Panc1 (cell line): ENCODE measurements around the gene SEC22C. TPM values are rescaled to one million over a fixed set of nuclear protein-coding genes. Genes with fewer than 3 reads are reported as not detected.

Experiments used
- ATAC-seq: fragments of 200-7000 bp; cut with Tn5 transposase; 2 replicates; pipeline ENCODE4 v1.9.1; 2020; ENCODE audit warnings: mild to moderate bottlenecking, moderate library complexity
- BruUV-seq: library from RNA; stranded (reverse); fragments of 400-500 nt; replicated peaks from 2 replicates; lab custom pipeline; 2021; lab: Mats Ljungman, UMichigan
- CTCF ChIA-PET: fragments of 300-600 bp; sonication (Branson Sonifier 250); formaldehyde crosslinking; loops from one replicate; lab custom pipeline; 2022; ENCODE audit warnings: antibody characterized with exemption; lab: Charles Lee
- POLR2A ChIA-PET: fragments of 300-600 bp; sonication (Branson Sonifier 250); formaldehyde crosslinking; loops from one replicate; lab custom pipeline; 2022; ENCODE audit warnings: antibody characterized with exemption; lab: Charles Lee
- DNase-seq: peaks from one replicate; pipeline ENCODE4 v3.0.0-alpha.2; 2010; ENCODE audit warnings: low read depth, low spot score
- H3K27ac ChIP-seq: 2 replicates; pipeline ENCODE4 v1.5.1; 2011; ENCODE audit warnings: mild to moderate bottlenecking, low read length, inconsistent platforms
- H3K27me3 ChIP-seq: fragments of 200-500 bp; sonication (Bioruptor generic); 2 replicates; pipeline ENCODE4 v1.6.0; 2014; ENCODE audit warnings: low read length, inconsistent platforms; ENCODE audit not compliant: control insufficient read depth, insufficient read depth
- H3K36me3 ChIP-seq: fragments of 200-500 bp; sonication (Bioruptor generic); 2 replicates; pipeline ENCODE4 v1.5.1; 2014; ENCODE audit warnings: inconsistent platforms, mild to moderate bottlenecking, low read length, moderate library complexity; ENCODE audit not compliant: control insufficient read depth, insufficient read depth
- H3K4me1 ChIP-seq: 2 replicates; pipeline ENCODE4 v1.5.1; 2011; ENCODE audit warnings: inconsistent platforms, mild to moderate bottlenecking, low read length, moderate library complexity; ENCODE audit not compliant: control insufficient read depth, insufficient read depth
- H3K4me3 ChIP-seq, 2 experiments: 2 replicates each; pipeline ENCODE4 v1.5.1; 2011 to 2012; ENCODE audit warnings: low read depth in 2 of 2, low read length in 2 of 2, mild to moderate bottlenecking in 2 of 2, inconsistent platforms in 1 of 2, moderate library complexity in 1 of 2
- H3K9me3 ChIP-seq: fragments of 200-500 bp; sonication (Bioruptor generic); 2 replicates; pipeline ENCODE4 v1.5.1; 2014; ENCODE audit warnings: low read depth, mild to moderate bottlenecking, inconsistent platforms, low read length, moderate library complexity; ENCODE audit not compliant: control insufficient read depth, insufficient read depth
- POLR2AphosphoS5 ChIP-seq: IDR thresholded peaks from 2 replicates; pipeline ENCODE4 v1.6.1; 2012; ENCODE audit warnings: mild to moderate bottlenecking, low read depth, low read length, moderate library complexity
- REST ChIP-seq, 2 experiments: IDR thresholded peaks; 2 replicates each; pipeline ENCODE4 v1.6.1; 2011 to 2012; ENCODE audit warnings: low read depth in 2 of 2, control low read depth in 1 of 2, low read length in 1 of 2, mild to moderate bottlenecking in 1 of 2, moderate library complexity in 1 of 2; ENCODE audit not compliant: insufficient read depth in 1 of 2
- SIN3A ChIP-seq: IDR thresholded peaks from 2 replicates; pipeline ENCODE4 v1.6.1; 2012; ENCODE audit warnings: low read depth, mild to moderate bottlenecking, low read length, moderate library complexity, borderline replicate concordance; ENCODE audit not compliant: insufficient read depth
- TCF7L2 ChIP-seq: IDR thresholded peaks from 2 replicates; pipeline ENCODE4 v1.6.1; 2011; ENCODE audit warnings: mild to moderate bottlenecking, low read depth, low read length, inconsistent platforms
- in situ Hi-C: cut with HindIII; loops from 2 replicates; pipeline ENCODE4 v1.10.0; 2016; ENCODE audit warnings: low sequenced_read_pairs, low pct_unique_long_range_greater_than_20kb
- intact Hi-C: fragments of 100-400 bp; cut with micrococcal nuclease; formaldehyde crosslinking; loops from one replicate; pipeline ENCODE4 v1.10.0; 2022; ENCODE audit not compliant: unreplicated experiment
- total RNA-seq: library from RNA; stranded (reverse); gene quantifications from one replicate; pipeline ENCODE4 v1.2.1, GENCODE V29; 2021; ENCODE audit not compliant: unreplicated experiment

The SEC22C gene
- total RNA-seq, 1 experiment from 2014 or later, result 45.9 TPM

GRCh38 chr3:42511736-42512135 is 70.0 kb downstream of the SEC22C start:
- DNase-seq (no peak), ATAC-seq (no peak)
- no TSS peak for BruUV-seq
- H3K4me1 ChIP-seq, result no peaks in the 10 kb centered on the region
- no peaks in the 10 kb centered on the region for H3K36me3 ChIP-seq
- in situ Hi-C loops (no loop called here), intact Hi-C loops (no loop called here)
- H3K27me3 ChIP-seq, result no peaks in the 10 kb centered on the region
- no peak overlapping the region for H3K4me3 ChIP-seq
- no peak for TF ChIP-seq POLR2AphosphoS5
- TF ChIP-seq SIN3A, result no peak
- TF ChIP-seq REST (IDR thresholded peaks at IDR 0.05; ENCODE audit: insufficient read depth in 1 of 2, low read depth in 2 of 2, low read length in 1 of 2), result no peak
- no peaks in the 10 kb centered on the region for H3K9me3 ChIP-seq
- H3K27ac ChIP-seq, result no peak overlapping the region
- ChIA-PET CTCF (no interaction called here), POLR2A (no interaction called here)

- CTCF ChIA-PET, result no interaction called here
- in situ Hi-C loops (no loop called here), intact Hi-C loops (no loop called here)
- no peaks in the 10 kb centered on the region for H3K4me1 ChIP-seq
- no peaks in the 10 kb centered on the region for H3K36me3 ChIP-seq
- no TSS peak for BruUV-seq
- TF ChIP-seq TCF7L2, result no peak
- no peak for TF ChIP-seq POLR2AphosphoS5
- no peak for TF ChIP-seq SIN3A
- DNase-seq, result no peak
- no peak for ATAC-seq
- H3K4me3 ChIP-seq, result no peak overlapping the region
- POLR2A ChIA-PET, result no interaction called here
- no peak overlapping the region for H3K27ac ChIP-seq
- no peaks in the 10 kb centered on the region for H3K27me3 ChIP-seq
- H3K9me3 ChIP-seq, result no peaks in the 10 kb centered on the region
Observed at GRCh38 chr3:42511201-42511600, 70.6 kb downstream of the SEC22C start.

- H3K36me3 ChIP-seq, result no peaks in the 10 kb centered on the region
- no peak for DNase-seq
- H3K4me3 ChIP-seq, result no peak overlapping the region
- no peaks in the 10 kb centered on the region for H3K27me3 ChIP-seq
- TF ChIP-seq SIN3A (no peak), POLR2AphosphoS5 (no peak), TCF7L2 (no peak), REST (IDR thresholded peaks at IDR 0.05; ENCODE audit: insufficient read depth in 1 of 2, low read depth in 2 of 2, low read length in 1 of 2) (no peak)
- ChIA-PET POLR2A (no interaction called here), CTCF (no interaction called here)
- H3K4me1 ChIP-seq, result no peaks in the 10 kb centered on the region
- intact Hi-C loops (no loop called here), in situ Hi-C loops (no loop called here)
- H3K27ac ChIP-seq, result no peak overlapping the region
- no peaks in the 10 kb centered on the region for H3K9me3 ChIP-seq
- no TSS peak for BruUV-seq
- ATAC-seq, result no peak
Observed at GRCh38 chr3:42510325-42510724, 71.4 kb downstream of the SEC22C start.
